LNCAP (cell line): ENCODE results near the gene PDYN.

Experiments used
- TF ChIP-seq, protein P1 (sequence below): fragments of 450-650 bp; IDR thresholded peaks from 2 replicates; pipeline ENCODE4 v1.5.1; 2017; ENCODE audit warnings: mild to moderate bottlenecking

The PDYN gene

DNA sequence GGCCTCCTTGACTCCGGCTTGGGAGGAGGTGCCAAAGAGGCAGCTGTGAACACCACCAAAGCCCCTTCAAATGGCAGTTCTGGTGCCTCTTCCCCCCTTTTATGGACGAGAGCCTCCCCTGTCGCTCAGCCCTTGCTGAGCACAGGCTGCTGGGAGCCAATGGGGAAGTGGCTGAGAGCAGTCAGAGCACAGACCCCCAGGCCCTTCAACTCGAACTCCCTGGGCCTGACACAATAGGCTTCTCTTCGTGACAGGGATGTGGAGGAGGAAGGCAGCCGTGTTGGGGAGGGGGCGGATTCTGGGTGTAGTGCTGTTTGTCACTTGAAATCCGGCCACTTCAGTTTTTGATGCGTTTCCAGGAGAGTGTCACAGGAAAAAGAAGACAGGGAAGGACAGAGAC, at the start of gene PDYN:
Gene PDYN, minus strand, starts transcription at position 73 of the 400 bp plus-strand sequence. CDS start 10,974 bp downstream, outside the sequence.
- TF ChIP-seq, protein P1, sequence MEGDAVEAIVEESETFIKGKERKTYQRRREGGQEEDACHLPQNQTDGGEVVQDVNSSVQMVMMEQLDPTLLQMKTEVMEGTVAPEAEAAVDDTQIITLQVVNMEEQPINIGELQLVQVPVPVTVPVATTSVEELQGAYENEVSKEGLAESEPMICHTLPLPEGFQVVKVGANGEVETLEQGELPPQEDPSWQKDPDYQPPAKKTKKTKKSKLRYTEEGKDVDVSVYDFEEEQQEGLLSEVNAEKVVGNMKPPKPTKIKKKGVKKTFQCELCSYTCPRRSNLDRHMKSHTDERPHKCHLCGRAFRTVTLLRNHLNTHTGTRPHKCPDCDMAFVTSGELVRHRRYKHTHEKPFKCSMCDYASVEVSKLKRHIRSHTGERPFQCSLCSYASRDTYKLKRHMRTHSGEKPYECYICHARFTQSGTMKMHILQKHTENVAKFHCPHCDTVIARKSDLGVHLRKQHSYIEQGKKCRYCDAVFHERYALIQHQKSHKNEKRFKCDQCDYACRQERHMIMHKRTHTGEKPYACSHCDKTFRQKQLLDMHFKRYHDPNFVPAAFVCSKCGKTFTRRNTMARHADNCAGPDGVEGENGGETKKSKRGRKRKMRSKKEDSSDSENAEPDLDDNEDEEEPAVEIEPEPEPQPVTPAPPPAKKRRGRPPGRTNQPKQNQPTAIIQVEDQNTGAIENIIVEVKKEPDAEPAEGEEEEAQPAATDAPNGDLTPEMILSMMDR, result no peak

DNA sequence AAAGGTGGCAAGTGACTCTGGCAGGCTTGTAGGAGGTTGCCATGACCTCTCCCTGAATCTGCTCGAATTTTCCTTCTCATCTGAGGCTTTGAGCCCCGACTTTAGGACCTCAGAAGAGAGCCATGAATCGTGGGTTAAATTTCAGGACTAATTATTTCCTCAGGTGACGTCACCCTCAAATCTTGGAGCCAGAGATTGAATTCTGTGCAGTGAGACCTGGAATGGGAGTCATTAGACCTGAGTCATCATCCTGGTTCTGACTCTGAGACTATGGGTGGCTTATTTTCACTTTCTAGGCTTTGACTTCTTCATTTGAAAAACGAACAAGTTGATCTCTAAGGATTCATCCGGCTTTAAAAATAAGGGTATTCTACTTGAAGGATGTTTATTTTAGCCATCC, 48.5 kb upstream of the PDYN start:
- TF ChIP-seq, protein P1, result no peak

DNA sequence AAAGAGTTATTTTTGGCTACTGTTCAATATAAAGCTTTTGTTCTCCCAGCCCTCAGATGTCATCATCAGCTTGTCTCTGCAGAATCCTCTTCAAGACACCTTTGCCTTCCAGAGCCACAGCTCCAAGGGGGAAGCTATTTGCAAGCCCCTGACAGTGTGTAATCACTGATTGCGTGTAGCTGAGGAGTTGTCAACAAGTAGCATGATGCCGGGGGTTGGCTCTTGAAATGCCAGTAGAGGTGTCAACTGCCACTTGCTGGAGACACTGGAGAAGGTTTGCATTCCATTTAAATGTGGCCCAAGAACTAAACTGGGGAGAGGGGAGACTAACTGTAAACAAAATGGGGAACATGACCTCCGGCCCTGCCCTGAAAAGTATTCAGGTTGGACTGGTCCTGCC, 44.3 kb upstream of the PDYN start:
- TF ChIP-seq, protein P1, result no peak

DNA sequence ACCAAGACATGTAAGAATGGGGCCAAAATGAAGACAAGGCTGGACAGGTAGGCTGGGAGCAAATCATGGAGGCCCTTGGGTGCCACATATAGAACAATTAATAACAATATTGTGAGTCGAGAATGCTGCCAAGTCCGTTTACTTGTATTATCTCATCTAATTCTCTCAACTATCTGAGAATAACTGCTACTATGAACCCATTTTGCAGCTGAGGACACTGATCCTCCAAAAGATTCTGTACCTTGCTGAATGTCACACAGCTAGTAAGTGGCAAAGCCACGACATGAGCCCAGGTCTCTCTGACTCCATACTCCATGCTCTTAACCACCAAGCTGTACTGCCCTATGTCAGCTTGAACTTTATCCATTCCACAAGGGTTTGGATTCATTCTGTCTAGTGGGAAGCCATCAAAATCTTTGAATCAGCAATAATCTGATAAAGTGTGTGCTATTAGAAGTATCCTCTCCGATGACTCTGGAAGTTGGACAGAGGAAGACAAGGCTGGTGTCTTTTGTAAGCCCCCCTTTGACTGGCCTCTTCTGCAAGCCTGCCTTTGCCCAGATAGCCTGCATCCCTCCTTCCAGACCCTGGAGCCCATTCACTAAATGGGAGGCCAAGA, 43.5 kb upstream of the PDYN start:
- TF ChIP-seq, protein P1, result no peak

DNA sequence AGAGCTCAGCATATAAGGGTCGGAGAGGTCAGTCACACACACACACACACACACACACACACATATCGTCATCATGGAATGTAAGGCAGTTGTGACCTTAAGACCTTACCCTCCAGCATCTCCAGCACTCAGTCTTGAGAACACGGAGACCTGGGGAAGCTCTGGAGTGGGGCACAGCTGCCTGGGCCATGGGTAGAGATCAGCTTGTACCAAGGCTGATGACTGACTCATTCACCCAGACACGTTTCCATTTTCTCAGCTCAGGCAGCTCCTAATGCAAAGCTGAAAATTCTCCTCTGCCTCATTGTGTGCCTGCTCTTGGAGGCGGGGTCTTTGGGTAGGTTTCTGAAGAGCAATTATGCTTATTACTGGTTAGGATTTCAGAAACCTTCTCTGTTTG, 38.3 kb upstream of the PDYN start:
- TF ChIP-seq, protein P1, result no peak

DNA sequence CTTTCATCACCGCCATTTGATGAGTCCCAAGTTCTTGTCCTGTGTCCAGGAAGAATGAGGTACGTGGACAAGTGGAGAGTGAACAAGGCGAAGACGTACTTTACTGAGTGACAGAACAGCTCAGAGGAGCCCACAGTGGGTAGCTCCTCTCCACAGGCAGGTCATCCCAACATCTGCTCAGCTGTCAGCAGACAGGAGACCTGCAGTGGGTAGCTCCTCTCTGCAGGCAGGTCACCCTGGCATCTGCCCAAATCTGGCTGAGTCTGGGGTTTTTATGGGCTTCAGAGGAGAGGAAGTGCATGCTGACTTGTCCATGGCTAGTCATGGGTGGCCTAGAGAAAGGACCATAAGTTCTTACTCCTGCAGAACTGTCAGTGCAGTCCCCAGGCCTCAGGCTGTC, 32.7 kb upstream of the PDYN start:
- TF ChIP-seq, protein P1, result no peak

DNA sequence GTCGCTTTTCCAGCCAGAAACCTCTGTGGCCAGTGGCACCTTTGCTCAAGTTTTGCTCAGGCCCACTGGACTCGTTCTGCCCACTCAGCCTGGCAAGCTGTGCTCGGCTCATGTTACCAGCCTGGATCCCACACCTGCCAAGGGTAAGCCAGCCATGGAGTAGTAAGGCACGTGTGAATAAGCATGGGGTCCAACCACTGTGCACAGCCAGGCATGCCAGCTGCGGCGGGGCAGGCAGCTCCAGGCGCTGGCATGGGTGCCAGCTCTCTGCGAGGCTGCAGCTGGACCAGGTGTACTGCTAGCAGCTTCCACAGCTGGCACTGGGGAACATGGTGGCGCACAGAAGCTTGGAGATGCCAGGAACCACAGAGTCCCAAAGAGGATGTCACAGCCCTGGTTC, 32.1 kb upstream of the PDYN start:
- TF ChIP-seq, protein P1, result no peak

DNA sequence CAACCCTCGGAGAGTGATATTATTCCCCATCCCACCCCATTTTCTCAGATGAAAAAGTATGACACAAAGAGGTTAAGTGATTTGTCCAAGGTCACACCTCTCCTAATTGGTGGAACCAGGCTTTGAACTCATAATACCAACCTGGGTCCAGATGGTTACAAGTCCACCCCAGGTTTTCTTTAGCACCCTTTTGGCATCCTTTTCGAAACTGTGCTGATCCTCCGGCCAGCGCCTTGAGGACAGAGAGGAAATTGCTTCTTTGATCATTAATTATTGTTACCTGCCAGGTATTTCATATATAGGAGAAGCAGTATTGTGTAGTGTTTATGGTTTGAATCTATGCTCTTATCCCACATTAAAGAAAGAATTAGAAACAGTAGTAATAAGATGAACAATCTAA, 29.3 kb upstream of the PDYN start:
- TF ChIP-seq, protein P1, result no peak
